NCI-H146 treated with DMSO at 0.1 percent for 48 hours (cell line): ENCODE results near the gene SLC25A21.
A peak's percentile ranks its signal among the peaks of the same experiment; 100 is the strongest.

ENCODE experiments used
- DNase-seq: peaks from one replicate; lab custom pipeline; 2025; ENCODE audit not compliant: unreplicated experiment; lab: John Stamatoyannopoulos, UW

SLC25A21 gene

DNA sequence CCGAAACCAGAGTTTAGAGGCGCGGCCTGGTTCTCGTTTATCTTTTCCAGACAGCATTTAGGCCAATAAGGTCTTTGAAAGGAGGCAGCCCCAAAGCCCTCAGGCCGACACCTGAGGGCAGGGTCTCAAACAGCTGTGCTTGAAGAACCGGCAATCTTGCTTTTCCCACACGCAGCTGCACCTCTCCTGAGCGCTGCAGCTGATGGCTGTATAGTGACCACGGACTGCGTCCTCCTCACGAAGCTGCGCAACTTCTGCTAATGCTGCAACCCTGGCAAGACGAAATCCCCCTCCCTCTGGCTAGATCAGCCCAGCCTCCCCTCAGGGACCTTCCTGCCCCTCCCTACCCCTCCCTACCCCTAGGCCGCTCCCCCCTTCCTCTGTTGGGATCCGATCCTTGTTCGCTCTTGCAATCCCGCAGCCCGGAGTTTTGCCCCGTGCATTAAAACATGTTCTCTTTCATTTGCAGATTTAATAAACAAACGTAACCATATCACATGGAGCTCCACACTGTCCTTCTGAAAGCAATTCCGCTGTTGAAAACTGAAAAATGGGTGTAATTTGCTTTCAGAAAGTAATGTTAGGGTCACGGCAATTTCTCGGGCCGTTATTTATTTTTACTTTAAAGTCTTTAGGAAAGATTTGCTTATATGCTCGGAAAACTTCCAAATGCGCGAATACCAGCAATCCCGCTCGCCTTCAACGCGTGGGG lies 515.6 kb downstream of the SLC25A21 start:
- DNase-seq, result no peak

DNA sequence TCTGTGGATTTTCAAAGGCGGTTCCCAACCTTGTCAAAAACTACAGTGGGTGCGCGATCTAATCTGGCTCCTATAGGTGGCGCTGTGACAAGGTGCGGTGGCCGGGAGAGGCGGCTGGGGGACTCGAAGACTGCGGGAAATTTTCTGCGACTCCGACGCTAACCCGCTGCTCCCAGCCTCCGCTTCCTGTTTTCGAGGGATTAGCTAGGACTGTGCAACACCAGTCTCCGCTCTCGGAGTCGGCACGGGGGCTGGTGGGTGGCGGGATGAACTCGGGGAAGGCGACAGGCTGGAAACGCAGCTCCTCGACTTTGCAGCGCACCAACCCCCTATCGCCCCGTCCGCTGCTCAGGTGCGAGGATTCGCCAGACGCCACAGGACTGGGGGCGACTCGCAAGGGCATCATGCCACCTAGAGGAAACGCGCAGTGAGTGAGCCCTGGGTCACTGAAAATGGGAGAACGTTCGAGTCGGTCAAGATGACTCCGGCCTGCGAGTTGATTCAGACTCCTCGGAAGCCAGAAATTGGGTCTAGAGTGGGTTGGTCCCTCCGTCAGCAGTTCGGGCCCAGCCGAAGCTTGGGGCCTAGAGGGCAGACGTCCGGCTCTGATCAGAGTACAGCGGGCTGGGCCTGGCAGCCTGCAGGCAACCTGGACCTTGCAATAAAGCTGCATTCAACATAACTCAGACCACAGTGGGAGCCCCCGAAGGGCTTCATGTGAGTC lies 516.3 kb downstream of the SLC25A21 start:
- no peak for DNase-seq

DNA sequence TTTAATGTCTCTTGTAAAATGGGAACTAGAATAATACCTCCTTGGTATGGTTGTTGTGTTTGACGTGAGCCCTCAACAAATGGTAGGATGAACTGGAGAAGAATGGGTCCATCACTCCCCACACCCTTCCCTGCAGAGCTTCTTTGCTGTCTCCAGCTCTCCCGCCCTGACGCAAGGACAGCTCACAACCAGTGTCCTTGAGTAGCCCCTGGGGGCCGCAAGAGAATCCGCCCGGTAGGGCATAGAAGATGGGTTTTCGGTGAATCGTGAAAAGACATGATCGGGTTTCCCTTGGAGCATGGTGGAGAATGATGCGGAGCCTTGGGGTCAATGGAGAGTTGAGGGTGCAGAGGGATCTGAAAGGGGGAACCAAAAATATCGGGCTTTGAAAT lies 516.8 kb downstream of the SLC25A21 start:
- no peak for DNase-seq

DNA sequence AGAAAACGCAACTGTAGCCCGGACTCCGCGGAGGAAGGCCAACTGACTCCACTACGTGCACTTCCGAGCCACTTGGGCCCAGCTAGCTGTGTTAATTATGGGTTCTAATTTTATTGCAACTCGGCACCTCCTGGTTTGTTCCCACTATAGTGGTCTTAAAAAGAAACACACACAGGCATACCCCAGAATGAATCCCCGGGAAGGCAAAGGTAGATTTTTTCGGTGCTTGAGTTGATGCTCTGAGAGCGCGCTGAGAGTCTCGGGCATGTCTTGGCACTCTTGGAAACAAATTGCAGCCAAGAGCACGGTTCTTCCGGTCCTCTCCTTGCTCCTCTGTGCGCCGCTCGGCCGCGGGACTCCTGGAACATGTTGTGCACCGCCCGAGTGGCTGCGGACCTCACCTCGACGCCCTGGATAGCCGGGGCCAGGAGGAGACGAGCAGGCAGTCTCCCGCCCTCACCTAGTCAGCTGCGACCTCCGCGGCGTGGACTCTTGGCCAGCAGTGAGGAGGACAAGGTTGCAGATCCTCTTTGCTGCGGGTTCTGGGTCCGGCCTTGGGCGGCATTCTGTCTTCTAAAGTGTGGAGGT lies 517.5 kb downstream of the SLC25A21 start:
- no peak for DNase-seq

DNA sequence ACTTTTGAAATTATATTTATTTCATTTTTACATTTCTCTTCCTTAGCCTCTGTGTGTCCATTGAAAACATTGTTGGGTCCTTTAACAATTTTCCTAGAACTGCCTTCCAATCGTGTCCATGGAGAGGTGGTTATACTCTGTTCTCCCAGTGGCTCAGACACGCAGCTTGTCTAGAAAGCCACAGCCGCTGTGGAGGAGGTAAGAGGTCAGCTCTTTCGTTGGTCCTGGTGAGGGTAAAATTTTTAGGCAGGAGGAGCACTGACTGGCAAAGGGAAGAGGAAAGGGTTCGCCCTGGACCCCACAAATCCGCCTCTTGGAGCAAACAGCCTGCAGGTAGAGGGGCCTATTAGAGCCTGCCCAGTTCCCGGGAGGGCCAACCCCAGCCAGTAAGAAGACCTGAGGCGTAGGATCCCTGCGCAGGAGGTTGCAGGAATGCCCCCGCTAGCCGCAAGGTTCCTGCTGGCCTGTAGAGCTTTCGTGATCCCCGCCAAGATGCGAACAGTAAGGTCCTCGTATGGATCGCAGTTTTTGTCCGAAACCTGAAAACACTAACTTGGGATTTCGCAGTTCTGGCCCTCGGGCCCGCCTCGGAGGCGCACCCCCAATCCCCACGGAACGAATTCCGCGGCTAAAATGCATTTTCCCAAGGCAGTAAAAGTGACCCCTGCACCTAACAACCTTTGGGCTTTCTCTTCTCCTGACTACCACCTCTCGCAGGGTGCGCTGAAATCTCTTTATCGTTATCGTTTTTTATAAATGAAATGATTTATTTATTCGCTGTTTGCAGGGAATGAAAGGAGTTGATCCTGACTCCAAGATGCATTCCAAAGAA lies 518.2 kb downstream of the SLC25A21 start:
- DNase-seq, result no peak

DNA sequence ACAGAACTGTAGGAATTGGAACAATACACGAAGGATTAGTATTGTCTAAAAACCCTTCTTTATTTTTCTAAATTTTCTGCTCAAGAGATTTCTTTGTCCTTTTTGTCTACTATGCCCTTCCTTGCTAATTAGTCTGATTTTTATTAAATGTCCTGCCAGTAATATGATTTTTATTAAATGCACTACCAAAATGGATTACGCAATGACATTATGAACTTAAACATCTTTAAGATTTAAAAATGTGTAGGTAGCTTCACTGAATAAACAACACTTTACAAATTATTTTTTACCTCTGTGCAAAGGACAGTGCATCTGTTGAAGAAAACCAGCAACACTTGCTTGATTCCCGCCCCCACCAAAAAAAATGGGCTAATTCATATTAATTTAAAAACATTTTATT lies 519.0 kb downstream of the SLC25A21 start:
- DNase-seq, result no peak

DNA sequence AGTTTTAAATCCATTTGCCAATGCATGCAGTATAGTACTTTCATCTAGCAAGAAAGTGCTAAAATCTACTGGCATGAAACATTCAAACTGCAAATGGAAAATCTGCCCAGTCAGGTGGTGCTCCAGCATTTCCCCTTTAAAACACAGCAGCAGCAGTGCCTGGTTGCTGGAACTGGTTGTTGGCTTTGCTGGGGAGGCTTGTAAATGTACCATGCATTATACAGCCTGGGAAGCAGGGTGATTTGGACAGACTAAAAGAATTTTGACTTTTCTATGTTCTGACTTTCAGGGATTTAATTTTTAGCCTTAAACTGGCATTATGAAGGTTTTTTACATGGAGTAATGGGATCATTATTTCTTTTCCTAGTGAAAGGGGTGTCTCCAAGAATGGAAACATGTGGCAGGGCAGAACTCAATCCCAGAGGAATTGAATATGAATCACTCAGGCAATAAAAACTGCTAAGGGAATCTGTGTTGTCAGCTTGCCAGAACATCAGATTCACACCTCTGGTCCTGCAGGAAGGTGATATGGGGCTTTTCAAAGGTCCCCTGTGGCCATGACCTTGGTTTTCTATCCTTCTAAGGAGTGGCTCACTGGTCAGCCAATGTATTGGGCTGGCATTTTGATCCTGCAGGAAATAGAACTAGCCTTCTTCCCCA lies 519.7 kb downstream of the SLC25A21 start:
- no peak for DNase-seq

DNA sequence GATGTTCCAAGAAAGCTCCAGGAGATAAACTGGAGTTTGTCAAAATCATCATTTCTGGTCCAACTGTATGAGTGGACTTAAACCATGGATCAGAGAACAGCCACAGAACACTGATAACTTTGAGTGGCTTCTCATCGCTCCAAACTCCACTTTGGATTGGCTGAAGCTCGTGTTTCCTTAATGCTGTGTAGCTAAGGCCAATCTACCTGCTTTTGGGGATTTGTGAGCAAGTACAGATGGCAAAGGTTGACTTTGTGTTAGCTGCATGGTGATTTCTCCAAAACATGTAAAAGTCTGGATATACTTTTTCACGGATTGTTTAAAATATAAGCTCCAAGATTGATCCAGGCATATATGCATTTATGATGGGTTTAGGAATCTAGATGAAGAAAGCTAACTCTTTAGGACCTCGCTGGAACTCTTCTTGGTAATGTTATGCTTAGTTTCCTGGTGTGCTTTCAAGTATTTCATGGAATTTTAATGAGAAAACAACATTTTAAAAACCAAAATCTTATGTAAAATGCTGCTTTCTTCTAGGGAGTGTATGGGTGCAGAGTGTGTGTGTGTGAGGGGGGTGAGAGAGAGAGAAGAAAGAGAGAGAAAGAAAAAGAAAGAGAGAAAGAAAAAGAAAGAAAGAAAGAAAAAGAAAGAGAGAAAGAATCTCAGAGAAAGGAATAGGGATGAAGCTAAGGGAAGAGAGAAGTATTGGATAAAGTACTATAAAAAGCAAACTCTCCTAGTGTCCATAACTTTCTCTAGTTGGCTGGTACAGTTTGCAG lies 522.3 kb downstream of the SLC25A21 start:
- no peak for DNase-seq

GRCh38 chr14:36647824-36648753 lies 524.3 kb downstream of the SLC25A21 start:
- peak; percentile 42 for DNase-seq

DNA sequence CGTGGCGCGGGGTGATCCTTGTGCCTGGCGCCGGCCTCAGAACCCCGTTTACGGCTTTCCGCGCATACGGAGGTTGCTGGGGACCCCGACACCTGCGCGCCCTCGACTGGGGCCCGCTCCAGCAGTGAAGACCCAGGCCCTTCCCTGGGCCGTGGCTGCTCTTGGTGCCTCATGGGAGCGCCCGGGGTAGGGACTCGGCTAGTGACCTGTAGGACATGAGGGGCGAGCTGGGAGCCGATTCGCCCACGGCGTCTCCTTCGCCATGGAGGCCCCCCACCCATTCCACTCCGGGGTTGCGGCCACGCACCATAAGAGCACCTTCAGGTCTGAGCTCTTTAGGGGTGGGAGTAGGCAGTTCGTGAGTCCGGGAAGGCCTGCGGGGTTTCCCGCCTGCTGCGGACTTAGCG lies 525.0 kb downstream of the SLC25A21 start:
- no peak for DNase-seq

- no peak for DNase-seq
Measured at GRCh38 chr14:36646664-36647416, 525.6 kb downstream of the SLC25A21 start.

DNA sequence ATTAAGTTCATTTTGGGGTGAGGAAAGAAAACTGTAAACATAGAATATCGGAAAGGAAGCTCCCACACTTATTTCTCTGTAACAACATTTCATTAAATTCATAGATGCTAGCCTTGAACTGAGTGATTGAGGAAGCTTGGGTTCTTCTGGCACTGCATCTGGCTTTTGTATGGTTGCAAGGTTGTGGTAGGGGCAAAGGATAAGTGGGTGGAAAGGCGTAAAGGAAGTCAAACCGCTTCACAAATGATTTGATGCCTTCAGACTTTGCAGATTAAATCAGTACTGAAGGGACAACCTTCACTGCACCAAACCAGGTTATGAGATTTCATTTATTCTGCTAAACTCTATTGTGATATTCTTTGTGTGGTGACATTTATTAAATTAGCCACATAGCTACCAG lies 538.8 kb downstream of the SLC25A21 start:
- no peak for DNase-seq
